Endothelial cell of umbilical vein (primary cell): ENCODE data around the gene KIF26A. TPM values are rescaled to one million over a fixed set of nuclear protein-coding genes. Genes with fewer than 3 reads are reported as not detected.

ENCODE experiments used
- BruUV-seq: library from RNA; stranded (reverse); fragments of 400-500 nt; replicated peaks from 2 replicates; lab custom pipeline; 2021; lab: Mats Ljungman, UMichigan
- CTCF ChIA-PET: fragments of 300-600, 350-600 bp; sonication (Branson Sonifier 250); formaldehyde crosslinking; loops from one replicate; lab custom pipeline; 2021; ENCODE audit warnings: antibody characterized with exemption, inconsistent platforms; lab: Charles Lee
- POLR2A ChIA-PET: fragments of 300-600, 350-600 bp; sonication (Branson Sonifier 250); formaldehyde crosslinking; loops from one replicate; lab custom pipeline; 2021; ENCODE audit warnings: antibody characterized with exemption, inconsistent platforms; lab: Charles Lee
- DNase-seq: peaks from one replicate; pipeline ENCODE4 v3.0.0-alpha.2; 2011; ENCODE audit warnings: low read depth, low spot score
- FAIRE-seq: peaks from 2 replicates; lab custom pipeline; 2011; peaks lifted over from hg19 to GRCh38; lab: Jason Lieb, UNC
- H2AFZ ChIP-seq: 2 replicates; pipeline ENCODE4 v1.6.0; 2012; ENCODE audit warnings: low read depth, low read length, control low read depth, inconsistent platforms
- H3K27ac ChIP-seq: 2 replicates; pipeline ENCODE4 v1.5.1; 2011; ENCODE audit warnings: low read depth, mild to moderate bottlenecking, control low read depth, low read length, moderate library complexity; ENCODE audit not compliant: insufficient read depth
- H3K27me3 ChIP-seq, 2 experiments: 2 replicates each; pipeline versions ENCODE4 v1.6.0 to v1.6.1; 2011; ENCODE audit warnings: low read length in 2 of 2, mixed read lengths in 1 of 2; ENCODE audit not compliant: control insufficient read depth in 2 of 2, insufficient read depth in 2 of 2
- H3K36me3 ChIP-seq, 2 experiments: 2 replicates in 1 of 2; 3 replicates in 1 of 2; pipeline ENCODE4 v1.5.1; 2011; ENCODE audit warnings: low read length in 2 of 2, mild to moderate bottlenecking in 1 of 2, moderate library complexity in 1 of 2; ENCODE audit not compliant: control insufficient read depth in 2 of 2, insufficient read depth in 2 of 2; ENCODE audit errors: extremely low read depth in 1 of 2
- H3K4me1 ChIP-seq: 3 replicates; pipeline ENCODE4 v1.5.1; 2011; ENCODE audit warnings: mild to moderate bottlenecking, low read length; ENCODE audit not compliant: control insufficient read depth, insufficient read depth; ENCODE audit errors: extremely low read depth
- H3K4me2 ChIP-seq: 2 replicates; pipeline ENCODE4 v1.6.1; 2011; ENCODE audit warnings: low read length, control low read depth, mixed read lengths; ENCODE audit not compliant: insufficient read depth
- H3K4me3 ChIP-seq, 3 experiments: fragments of 200-600 bp in 1 of 3; sonication (generic), shearing (Covaris generic) in 1 of 3; replicated peaks in 1 of 3; 2 replicates each; pipeline ENCODE4 v1.5.1; 2011 to 2016; ENCODE audit warnings: control low read depth in 3 of 3, low read length in 3 of 3, mild to moderate bottlenecking in 2 of 3, inconsistent platforms in 1 of 3, low read depth in 1 of 3, moderate library complexity in 1 of 3; ENCODE audit not compliant: insufficient read depth in 1 of 3
- H3K79me2 ChIP-seq: 2 replicates; pipeline ENCODE4 v1.6.0; 2012; ENCODE audit warnings: low read length, inconsistent platforms; ENCODE audit not compliant: control insufficient read depth, insufficient read depth
- H3K9ac ChIP-seq: replicated peaks from 2 replicates; pipeline ENCODE3; 2011; ENCODE audit warnings: low read length, control low read depth; ENCODE audit not compliant: insufficient read depth; ENCODE audit errors: extremely low read depth
- H3K9me1 ChIP-seq: replicated peaks from 3 replicates; pipeline ENCODE4 v1.6.0; 2011; ENCODE audit warnings: mild to moderate bottlenecking, low read length; ENCODE audit not compliant: control insufficient read depth, insufficient read depth; ENCODE audit errors: extremely low read depth
- H3K9me3 ChIP-seq: replicated peaks from 2 replicates; pipeline ENCODE4 v1.5.1; 2012; ENCODE audit warnings: low read length, inconsistent platforms; ENCODE audit not compliant: control insufficient read depth, insufficient read depth
- H4K20me1 ChIP-seq: replicated peaks from 2 replicates; pipeline ENCODE3; 2011; ENCODE audit warnings: mild to moderate bottlenecking, low read length; ENCODE audit not compliant: control insufficient read depth, insufficient read depth; ENCODE audit errors: extremely low read depth
- CTCF ChIP-seq, 2 donors: IDR thresholded peaks; 1 replicate in 1 of 2; 2 replicates in 1 of 2; pipeline ENCODE4 v1.5.1; 2011; ENCODE audit warnings: low read length in 2 of 2, mild to moderate bottlenecking in 2 of 2, moderate library complexity in 2 of 2, control low read depth in 1 of 2, inconsistent platforms in 1 of 2, low read depth in 1 of 2; ENCODE audit not compliant: insufficient read depth in 1 of 2; ENCODE audit errors: extremely low read depth in 1 of 2
- EZH2 ChIP-seq: IDR thresholded peaks from 2 replicates; pipeline ENCODE4 v1.6.1; 2012; ENCODE audit warnings: borderline replicate concordance, low read depth, mild to moderate bottlenecking, moderate library complexity, low read length, inconsistent platforms; ENCODE audit not compliant: severe bottlenecking
- FOS ChIP-seq: IDR thresholded peaks from 2 replicates; pipeline ENCODE4 v1.6.1; 2011; ENCODE audit warnings: mild to moderate bottlenecking, low read length, moderate library complexity, borderline replicate concordance; ENCODE audit not compliant: insufficient read depth
- GATA2 ChIP-seq: IDR thresholded peaks from 2 replicates; pipeline ENCODE4 v1.7.0; 2011; ENCODE audit warnings: low read depth, mild to moderate bottlenecking, moderate library complexity, mixed read lengths, low read length; ENCODE audit not compliant: insufficient read length, insufficient read depth
- JUN ChIP-seq: IDR thresholded peaks from 2 replicates; pipeline ENCODE4 v1.6.1; 2011; ENCODE audit warnings: borderline replicate concordance, low read depth; ENCODE audit not compliant: insufficient read length, insufficient read depth
- MYC ChIP-seq: IDR thresholded peaks from one replicate; pipeline ENCODE4 v1.6.1; 2011; ENCODE audit warnings: mild to moderate bottlenecking, low read depth, low read length
- POLR2A ChIP-seq: IDR thresholded peaks from 2 replicates; pipeline ENCODE4 v1.6.1; 2012; ENCODE audit warnings: low read depth, mild to moderate bottlenecking, control low read depth, low read length
- POLR2AphosphoS5 ChIP-seq: IDR thresholded peaks from 2 replicates; pipeline ENCODE4 v1.6.1; 2012; ENCODE audit warnings: low read depth, mild to moderate bottlenecking, control low read depth, low read length, moderate library complexity; ENCODE audit not compliant: insufficient read depth
- dilution Hi-C: fragments of 300-500 bp; cut with MboI; formaldehyde crosslinking; loops from one replicate; pipeline ENCODE4 v1.15.0; 2019; ENCODE audit warnings: low sequenced_read_pairs; ENCODE audit not compliant: extremely low pct_ligation_motif_present
- intact Hi-C: fragments of 100-400 bp; cut with micrococcal nuclease; formaldehyde crosslinking; loops from one replicate; pipeline ENCODE4 v1.10.0; 2022
- polyA plus RNA-seq, 4 experiments: library from polyadenylated mRNA; depleted of rRNA in 3 of 4; stranded (reverse) in 3 of 4; unstranded in 1 of 4; fragments of >200 nt; gene quantifications; 2 replicates each; pipeline versions ENCODE4 v1.2.1 to v1.2.3, GENCODE V29; 2011 to 2012; ENCODE audit warnings: missing spikeins in 1 of 4
- total RNA-seq: library from RNA; stranded (reverse); gene quantifications from 2 replicates; pipeline ENCODE4 v1.2.3, GENCODE V29; 2021
- TF ChIP-seq, protein P1 (sequence below): IDR thresholded peaks from 2 replicates; pipeline ENCODE4 v1.6.1; 2011; ENCODE audit not compliant: insufficient read depth, insufficient read length

Gene KIF26A
- total and polyA plus RNA-seq, 2 donors (not counting 3 experiments of a cell fraction or from before 2014, with no cell fraction given), result 3.6 to 10.7 TPM

GRCh38 chr14:104114421-104115130, 23.8 kb upstream of the KIF26A start:
- no TSS peak for BruUV-seq
- Histone ChIP-seq H2AFZ (no peak overlapping the region), H3K27me3 (peaks cover 26 to 28% of the 10 kb centered on the region in 2 experiments), H3K4me2 (no peak overlapping the region), H3K4me1 (no peaks in the 10 kb centered on the region), H3K9me3 (no peaks in the 10 kb centered on the region), H3K36me3 (no peaks in the 10 kb centered on the region), H3K4me3 (no peak overlapping the region), H3K79me2 (no peaks in the 10 kb centered on the region), H4K20me1 (no peaks in the 10 kb centered on the region), H3K9me1 (no peaks in the 10 kb centered on the region), H3K9ac (no peak overlapping the region), H3K27ac (no peak overlapping the region)
- dilution Hi-C loops, result no loop called here
- ChIA-PET POLR2A (no interaction called here), CTCF (no interaction called here)
- DNase-seq, result no peak
- TF ChIP-seq FOS, result no peak
- TF ChIP-seq JUN, result no peak
- TF ChIP-seq POLR2A, result no peak
- TF ChIP-seq GATA2, result no peak
- no peak for TF ChIP-seq EZH2
- TF ChIP-seq, protein P1, sequence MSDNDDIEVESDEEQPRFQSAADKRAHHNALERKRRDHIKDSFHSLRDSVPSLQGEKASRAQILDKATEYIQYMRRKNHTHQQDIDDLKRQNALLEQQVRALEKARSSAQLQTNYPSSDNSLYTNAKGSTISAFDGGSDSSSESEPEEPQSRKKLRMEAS, result no peak
- TF ChIP-seq POLR2AphosphoS5, result no peak
- intact Hi-C loops, result no loop called here
- FAIRE-seq, result no peak

- Histone ChIP-seq H3K27me3 (peaks cover 26 to 28% of the 10 kb centered on the region in 2 experiments), H4K20me1 (no peaks in the 10 kb centered on the region), H3K4me1 (no peaks in the 10 kb centered on the region), H3K9ac (no peak overlapping the region), H3K36me3 (no peaks in the 10 kb centered on the region), H2AFZ (no peak overlapping the region), H3K9me1 (no peaks in the 10 kb centered on the region), H3K4me2 (no peak overlapping the region), H3K79me2 (no peaks in the 10 kb centered on the region), H3K9me3 (no peaks in the 10 kb centered on the region), H3K27ac (no peak overlapping the region), H3K4me3 (no peak overlapping the region)
- intact Hi-C loops (no loop called here), dilution Hi-C loops (no loop called here)
- POLR2A ChIA-PET, result no interaction called here
- no peak for DNase-seq
- FAIRE-seq, result no peak
- BruUV-seq, result no TSS peak
- TF ChIP-seq EZH2 (no peak), POLR2AphosphoS5 (no peak), POLR2A (no peak), FOS (no peak), JUN (no peak), GATA2 (no peak), CTCF (IDR thresholded peaks at IDR 0.05; ENCODE audit: extremely low read depth in 1 of 2, insufficient read depth in 1 of 2, low read depth in 1 of 2, low read length in 2 of 2) (no peak), MYC (no peak)
- TF ChIP-seq, protein P1, result no peak
- CTCF ChIA-PET, result no interaction called here
These were observed 23.2 kb upstream of the KIF26A start for GRCh38 chr14:104115131-104115600.
